Measurements from ENCODE around the gene PLK2. TPM values are rescaled to one million over a fixed set of nuclear protein-coding genes. Genes with fewer than 3 reads are reported as not detected.

PLK2 gene
- total RNA-seq, 2 donors from 2014 or later, result 60.1 to 69.4 TPM

DNA sequence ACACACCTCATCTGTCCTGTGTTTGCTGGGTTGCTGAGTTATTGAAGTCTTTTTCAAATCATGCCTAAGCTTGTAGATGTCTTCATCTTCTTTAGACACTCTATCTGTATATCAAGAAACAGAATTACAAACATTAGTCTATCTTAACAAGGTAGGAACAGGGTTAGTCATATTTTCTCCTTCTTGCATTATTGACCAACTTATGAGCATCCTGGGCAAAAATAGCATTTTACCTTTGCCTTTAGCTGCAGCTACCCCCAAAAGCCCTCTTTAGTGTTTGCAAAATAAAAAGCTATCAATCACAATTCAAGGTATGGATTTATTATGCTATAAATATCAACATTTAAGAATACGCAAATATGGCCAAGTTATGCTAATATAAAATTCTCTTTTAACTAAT is 3.4 kb downstream of the PLK2 start:
- H3K4me1 ChIP-seq (replicated peaks), result no peaks in the 10 kb centered on the region
- H3K27ac ChIP-seq, result no peak overlapping the region
- H3K9me3 ChIP-seq, result no peaks in the 10 kb centered on the region
- 77% methylated on average over 1 of the region's 1 CpG for WGBS
- DNase-seq (ENCODE audit: low spot score), result no peak
- no peaks in the 10 kb centered on the region for H3K27me3 ChIP-seq (replicated peaks; ENCODE audit: insufficient read depth)
- no peak for TF ChIP-seq POLR2AphosphoS5 (IDR thresholded peaks at IDR 0.05)
- TF ChIP-seq POLR2A (IDR thresholded peaks at IDR 0.05), result no peak
- TF ChIP-seq CTCF (IDR thresholded peaks at IDR 0.05), result no peak
- intact Hi-C loops (cut with DNase I), result no loop called here
- H3K36me3 ChIP-seq, result no peaks in the 10 kb centered on the region
- H3K4me3 ChIP-seq, result no peak overlapping the region

GRCh38 chr5:58456026-58456425 is 3.9 kb downstream of the PLK2 start:
- no peak for DNase-seq (ENCODE audit: low spot score)
- Histone ChIP-seq H3K4me3 (no peak overlapping the region), H3K27ac (no peak overlapping the region), H3K27me3 (replicated peaks; ENCODE audit: insufficient read depth) (no peaks in the 10 kb centered on the region), H3K4me1 (replicated peaks) (no peaks in the 10 kb centered on the region), H3K9me3 (no peaks in the 10 kb centered on the region), H3K36me3 (no peaks in the 10 kb centered on the region)
- 47% methylated on average over 3 of the region's 3 CpGs for WGBS
- no peak for TF ChIP-seq POLR2A (IDR thresholded peaks at IDR 0.05)
- TF ChIP-seq CTCF (IDR thresholded peaks at IDR 0.05), result no peak
- TF ChIP-seq POLR2AphosphoS5 (IDR thresholded peaks at IDR 0.05), result no peak
- intact Hi-C loops (cut with DNase I), result no loop called here

DNA sequence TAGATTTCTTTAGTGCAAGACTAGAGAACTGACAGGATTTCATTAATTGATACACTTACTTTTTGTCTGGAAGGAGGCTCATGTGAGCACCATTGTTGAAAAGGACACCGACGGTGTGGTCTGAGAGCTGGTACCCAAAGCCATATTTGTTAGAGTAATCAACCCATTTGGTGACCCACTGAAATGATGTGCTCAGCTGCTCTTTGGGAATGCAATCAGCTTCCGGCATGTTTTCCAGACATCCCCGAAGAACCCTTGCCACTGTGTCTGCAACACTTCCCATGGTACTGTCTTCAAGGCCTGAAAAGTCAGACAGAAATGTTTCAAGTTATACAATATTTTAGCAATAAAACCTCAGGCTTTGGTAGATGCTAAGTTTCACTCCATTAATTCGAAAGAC is 4.4 kb downstream of the PLK2 start:
- TF ChIP-seq POLR2AphosphoS5 (IDR thresholded peaks at IDR 0.05) (no peak), POLR2A (IDR thresholded peaks at IDR 0.05) (no peak), CTCF (IDR thresholded peaks at IDR 0.05) (no peak)
- Histone ChIP-seq H3K27ac (no peak overlapping the region), H3K4me1 (replicated peaks) (no peaks in the 10 kb centered on the region), H3K9me3 (no peaks in the 10 kb centered on the region), H3K4me3 (no peak overlapping the region), H3K27me3 (replicated peaks; ENCODE audit: insufficient read depth) (no peaks in the 10 kb centered on the region), H3K36me3 (no peaks in the 10 kb centered on the region)
- intact Hi-C loops (cut with DNase I), result no loop called here
- no peak for DNase-seq (ENCODE audit: low spot score)
- 61% methylated on average over 5 of the region's 5 CpGs for WGBS

DNA sequence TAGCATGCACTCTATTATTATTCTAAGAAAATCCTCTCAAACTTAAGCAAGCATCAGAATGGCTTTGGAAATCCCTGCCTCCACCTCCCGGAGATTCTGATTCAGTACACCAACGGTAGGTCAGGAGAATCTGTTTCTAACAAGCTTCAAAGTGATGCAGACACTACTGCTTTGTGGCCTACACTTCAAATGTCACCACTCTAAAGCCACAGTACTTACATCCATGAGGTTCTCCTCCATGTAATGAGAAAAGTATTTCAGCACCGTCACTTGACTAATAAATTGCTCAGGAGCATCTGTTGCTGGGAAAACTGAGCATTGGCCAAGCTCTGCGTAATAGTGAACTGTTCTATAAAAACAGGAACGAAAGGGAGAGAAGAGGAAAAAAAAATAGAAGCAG is 4.8 kb downstream of the PLK2 start:
- intact Hi-C loops (cut with DNase I), result no loop called here
- no peak overlapping the region for H3K27ac ChIP-seq
- H3K9me3 ChIP-seq, result no peaks in the 10 kb centered on the region
- H3K27me3 ChIP-seq (replicated peaks; ENCODE audit: insufficient read depth), result no peaks in the 10 kb centered on the region
- TF ChIP-seq CTCF (IDR thresholded peaks at IDR 0.05), result no peak
- no peak for TF ChIP-seq POLR2A (IDR thresholded peaks at IDR 0.05)
- no peak for TF ChIP-seq POLR2AphosphoS5 (IDR thresholded peaks at IDR 0.05)
- H3K36me3 ChIP-seq, result no peaks in the 10 kb centered on the region
- 48% methylated on average over 5 of the region's 5 CpGs for WGBS
- no peak overlapping the region for H3K4me3 ChIP-seq
- DNase-seq (ENCODE audit: low spot score), result no peak
- no peaks in the 10 kb centered on the region for H3K4me1 ChIP-seq (replicated peaks)

DNA sequence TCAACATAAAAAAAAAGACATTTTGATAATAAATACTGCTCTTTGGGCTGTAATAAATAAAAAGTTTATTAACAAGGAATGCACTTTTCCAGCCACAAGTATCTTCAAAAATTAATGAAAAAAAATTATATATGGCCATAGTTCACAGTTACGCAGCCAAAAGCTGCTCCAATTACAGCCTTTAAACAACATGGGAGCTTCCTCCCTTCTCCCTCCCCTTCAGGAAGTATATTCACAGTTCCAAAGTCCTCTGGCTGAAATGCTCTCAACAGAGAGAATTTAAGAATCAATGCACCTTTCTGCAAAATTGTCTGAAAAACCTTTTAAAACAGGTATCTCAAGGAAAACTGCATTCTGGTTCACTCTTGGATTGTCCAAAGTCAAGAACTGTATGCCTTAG is 5.9 kb downstream of the PLK2 start:
- Histone ChIP-seq H3K4me1 (replicated peaks) (no peaks in the 10 kb centered on the region), H3K27me3 (replicated peaks; ENCODE audit: insufficient read depth) (no peaks in the 10 kb centered on the region), H3K9me3 (no peaks in the 10 kb centered on the region), H3K4me3 (no peak overlapping the region), H3K36me3 (no peaks in the 10 kb centered on the region), H3K27ac (no peak overlapping the region)
- intact Hi-C loops (cut with DNase I), result no loop called here
- DNase-seq (ENCODE audit: low spot score), result no peak
- 85% methylated on average over 1 of the region's 1 CpG for WGBS
- TF ChIP-seq POLR2A (IDR thresholded peaks at IDR 0.05) (no peak), CTCF (IDR thresholded peaks at IDR 0.05) (no peak), POLR2AphosphoS5 (IDR thresholded peaks at IDR 0.05) (no peak)

Measured in prostate gland (tissue), 2 donors.